Nephron progenitor cell (in vitro differentiated cells): ENCODE data around the gene MYO3B.

Experiments used
- DNase-seq: peaks from one replicate; pipeline ENCODE4 v3.0.0; 2021
- H3K27ac Mint-ChIP-seq: 2 replicates; pipeline ENCODE4 v1.8.0; 2021; ENCODE audit warnings: mild to moderate bottlenecking, moderate library complexity, mixed read lengths
- H3K27me3 Mint-ChIP-seq: 2 replicates; pipeline ENCODE4 v1.8.0; 2021; ENCODE audit warnings: mild to moderate bottlenecking, low read depth, mixed read lengths; ENCODE audit not compliant: poor library complexity
- H3K36me3 Mint-ChIP-seq: 2 replicates; pipeline ENCODE4 v1.8.0; 2021; ENCODE audit warnings: low read depth, mixed read lengths
- H3K4me1 Mint-ChIP-seq: 2 replicates; pipeline ENCODE4 v1.8.0; 2021; ENCODE audit warnings: mixed read lengths
- H3K4me3 Mint-ChIP-seq: 2 replicates; pipeline ENCODE4 v1.8.0; 2021; ENCODE audit warnings: mild to moderate bottlenecking, moderate library complexity, mixed read lengths
- H3K9me3 Mint-ChIP-seq: 2 replicates; pipeline ENCODE4 v1.8.0; 2021; ENCODE audit warnings: mild to moderate bottlenecking, moderate library complexity, mixed read lengths
- TF ChIP-seq, protein P1 (sequence below): fragments of 200-600 bp; sonication (generic); IDR thresholded peaks from 2 replicates; pipeline ENCODE4 v1.5.0; 2021; ENCODE audit warnings: antibody characterized with exemption

The MYO3B gene

DNA sequence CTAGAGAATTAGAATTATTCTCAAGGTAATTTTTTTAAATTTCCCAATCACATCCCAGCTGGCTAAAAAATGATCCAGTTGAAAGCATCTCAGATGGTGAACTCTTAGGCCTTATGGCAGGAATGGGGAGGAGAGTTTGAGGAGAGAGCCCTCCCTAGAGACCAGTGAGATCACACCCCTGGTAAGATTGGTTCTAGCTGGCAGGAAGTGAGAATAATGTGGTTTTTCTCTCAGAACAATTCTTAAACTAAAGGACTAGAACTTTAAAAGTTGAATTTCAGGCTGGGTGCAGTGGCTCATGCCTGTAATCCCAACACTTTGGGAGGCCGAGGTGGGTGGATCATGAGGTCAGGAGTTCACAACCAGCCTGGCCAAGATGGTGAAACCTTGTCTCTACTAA is 120.2 kb downstream of the MYO3B start:
- H3K4me1 Mint-ChIP-seq = peaks cover 5% of the 10 kb centered on the region
- H3K4me3 Mint-ChIP-seq = no peak overlapping the region
- peaks cover 3% of the 10 kb centered on the region for H3K27me3 Mint-ChIP-seq
- peaks cover 6% of the 10 kb centered on the region for H3K9me3 Mint-ChIP-seq
- DNase-seq = no peak
- TF ChIP-seq, protein P1, sequence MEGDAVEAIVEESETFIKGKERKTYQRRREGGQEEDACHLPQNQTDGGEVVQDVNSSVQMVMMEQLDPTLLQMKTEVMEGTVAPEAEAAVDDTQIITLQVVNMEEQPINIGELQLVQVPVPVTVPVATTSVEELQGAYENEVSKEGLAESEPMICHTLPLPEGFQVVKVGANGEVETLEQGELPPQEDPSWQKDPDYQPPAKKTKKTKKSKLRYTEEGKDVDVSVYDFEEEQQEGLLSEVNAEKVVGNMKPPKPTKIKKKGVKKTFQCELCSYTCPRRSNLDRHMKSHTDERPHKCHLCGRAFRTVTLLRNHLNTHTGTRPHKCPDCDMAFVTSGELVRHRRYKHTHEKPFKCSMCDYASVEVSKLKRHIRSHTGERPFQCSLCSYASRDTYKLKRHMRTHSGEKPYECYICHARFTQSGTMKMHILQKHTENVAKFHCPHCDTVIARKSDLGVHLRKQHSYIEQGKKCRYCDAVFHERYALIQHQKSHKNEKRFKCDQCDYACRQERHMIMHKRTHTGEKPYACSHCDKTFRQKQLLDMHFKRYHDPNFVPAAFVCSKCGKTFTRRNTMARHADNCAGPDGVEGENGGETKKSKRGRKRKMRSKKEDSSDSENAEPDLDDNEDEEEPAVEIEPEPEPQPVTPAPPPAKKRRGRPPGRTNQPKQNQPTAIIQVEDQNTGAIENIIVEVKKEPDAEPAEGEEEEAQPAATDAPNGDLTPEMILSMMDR = no peak
- no peaks in the 10 kb centered on the region for H3K36me3 Mint-ChIP-seq
- H3K27ac Mint-ChIP-seq = no peak overlapping the region

DNA sequence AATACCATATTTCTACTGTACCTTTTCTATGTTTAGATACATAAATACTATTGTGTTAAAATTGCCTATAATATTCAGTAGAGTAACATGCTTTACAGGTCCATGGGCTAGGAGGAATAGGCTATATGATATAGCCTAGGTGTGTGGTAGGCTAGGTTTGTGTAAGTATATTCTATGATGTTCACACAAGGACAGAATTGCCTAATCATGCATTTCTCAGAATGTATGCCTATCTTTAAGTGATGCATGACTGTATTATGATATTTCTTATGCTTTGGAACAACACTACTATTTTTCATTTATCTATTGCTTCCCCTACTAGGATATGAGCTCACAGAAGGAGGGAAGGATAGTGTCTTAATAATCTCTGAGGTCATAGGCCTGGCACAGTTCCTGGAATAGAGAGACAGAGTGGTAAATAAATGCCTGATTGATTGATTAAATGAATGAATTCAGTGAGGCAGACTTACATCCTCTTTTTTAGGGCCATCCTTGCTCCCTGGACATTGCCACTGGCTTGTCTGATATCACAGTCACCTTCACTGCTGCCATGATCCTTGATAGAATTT is 121.0 kb downstream of the MYO3B start:
- H3K27ac Mint-ChIP-seq = no peak overlapping the region
- H3K4me1 Mint-ChIP-seq = peaks cover 5% of the 10 kb centered on the region
- peaks cover 3% of the 10 kb centered on the region for H3K27me3 Mint-ChIP-seq
- H3K4me3 Mint-ChIP-seq = no peak overlapping the region
- peaks cover 6% of the 10 kb centered on the region for H3K9me3 Mint-ChIP-seq
- no peak for DNase-seq
- no peaks in the 10 kb centered on the region for H3K36me3 Mint-ChIP-seq
- TF ChIP-seq, protein P1 = no peak

DNA sequence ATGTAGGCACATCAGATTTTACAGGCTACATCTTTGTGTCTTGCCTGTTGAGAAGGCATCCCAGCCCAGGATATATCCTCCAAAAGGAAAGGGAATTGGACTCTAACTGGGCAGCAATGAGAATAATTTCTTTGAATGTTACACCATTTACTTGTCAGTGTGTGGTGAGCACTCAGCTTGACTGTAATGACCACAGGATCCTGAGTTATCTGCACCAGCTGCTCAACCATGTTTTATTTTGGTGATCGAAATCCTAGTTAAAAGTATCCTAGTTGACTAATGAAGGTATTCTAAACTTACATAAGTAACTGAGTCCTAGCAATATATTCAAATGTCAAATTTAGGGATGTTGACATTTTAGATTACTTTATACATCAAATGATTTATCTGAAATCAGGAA is 123.0 kb downstream of the MYO3B start:
- TF ChIP-seq, protein P1 = no peak
- H3K27ac Mint-ChIP-seq = no peak overlapping the region
- H3K4me3 Mint-ChIP-seq = no peak overlapping the region
- no peaks in the 10 kb centered on the region for H3K36me3 Mint-ChIP-seq
- peaks cover 4% of the 10 kb centered on the region for H3K9me3 Mint-ChIP-seq
- DNase-seq = no peak
- H3K27me3 Mint-ChIP-seq = peaks cover 3% of the 10 kb centered on the region
- peaks cover 5% of the 10 kb centered on the region for H3K4me1 Mint-ChIP-seq

DNA sequence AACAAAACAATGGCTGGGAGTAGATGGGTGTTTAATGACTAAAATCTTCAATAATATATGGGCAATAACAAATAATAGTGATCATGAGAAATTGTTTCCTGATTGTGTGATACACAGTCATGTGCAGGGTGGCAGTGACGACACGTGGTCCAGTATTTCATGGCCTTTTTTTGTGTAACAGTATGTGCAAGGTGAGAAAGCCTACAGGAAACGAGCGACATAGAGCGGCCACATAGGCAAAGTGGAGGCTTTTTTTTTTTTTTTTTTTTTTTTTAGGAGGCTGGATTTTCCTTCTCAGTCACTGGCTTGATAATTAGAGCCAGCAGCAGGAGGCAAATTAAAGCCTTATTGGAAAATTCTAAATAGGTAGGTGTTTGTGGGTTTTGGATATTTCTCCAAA is 123.7 kb downstream of the MYO3B start:
- Mint-ChIP-seq H3K4me3 (no peak overlapping the region), H3K27ac (no peak overlapping the region), H3K27me3 (peaks cover 3% of the 10 kb centered on the region), H3K36me3 (no peaks in the 10 kb centered on the region), H3K9me3 (no peaks in the 10 kb centered on the region), H3K4me1 (peaks cover 11% of the 10 kb centered on the region)
- no peak for DNase-seq
- TF ChIP-seq, protein P1 = no peak

DNA sequence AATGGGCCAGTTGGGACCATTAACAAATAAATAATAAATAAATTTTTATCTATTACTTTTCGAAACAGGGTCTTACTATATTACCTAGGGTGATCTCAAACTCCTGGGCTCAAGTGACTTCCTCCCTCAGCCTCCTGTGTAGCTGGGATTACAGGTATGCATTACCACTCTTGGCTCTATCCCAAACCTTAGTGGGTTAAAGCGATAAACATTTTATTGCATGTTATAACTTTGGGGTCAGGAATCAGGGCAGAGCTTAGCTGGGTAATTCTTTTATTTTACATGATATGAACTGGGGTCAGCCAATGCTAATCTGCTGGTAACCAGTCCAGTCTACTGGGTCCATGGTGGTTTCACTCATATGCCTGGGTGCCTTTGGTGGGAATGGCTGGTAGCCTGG is 127.8 kb downstream of the MYO3B start:
- Mint-ChIP-seq H3K9me3 (no peaks in the 10 kb centered on the region), H3K27me3 (no peaks in the 10 kb centered on the region), H3K4me3 (no peak overlapping the region), H3K4me1 (peaks cover 41% of the 10 kb centered on the region), H3K36me3 (no peaks in the 10 kb centered on the region), H3K27ac (no peak overlapping the region)
- TF ChIP-seq, protein P1 = no peak
- DNase-seq = no peak

DNA sequence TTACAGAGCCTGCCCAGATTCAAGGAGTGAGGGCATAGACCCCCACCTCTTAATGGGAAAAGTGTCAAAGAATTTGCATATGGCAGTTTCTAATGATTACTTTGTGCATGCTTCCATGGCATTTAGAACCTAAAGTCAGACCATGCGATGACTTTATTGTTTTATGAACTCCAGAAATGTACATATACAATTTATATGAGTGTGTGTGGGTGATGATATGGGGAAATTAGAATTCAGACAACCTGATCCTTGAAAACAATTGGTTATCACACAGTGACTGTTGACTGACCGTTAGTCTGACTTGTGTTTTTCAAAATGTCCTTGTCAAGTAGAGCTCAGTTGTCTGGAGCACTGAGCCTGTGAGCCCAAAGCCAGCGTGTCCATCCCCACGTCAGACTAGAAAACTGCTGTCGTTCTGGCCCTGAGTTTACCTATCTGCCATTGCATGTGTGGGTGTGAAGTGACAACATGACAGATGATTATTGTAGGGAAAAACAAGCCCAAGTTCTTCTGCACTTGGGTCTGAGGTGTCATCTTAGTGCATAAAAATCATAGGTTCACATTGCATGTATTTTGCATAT is 128.4 kb downstream of the MYO3B start:
- Mint-ChIP-seq H3K27ac (no peak overlapping the region), H3K27me3 (no peaks in the 10 kb centered on the region), H3K4me1 (peaks cover 47% of the 10 kb centered on the region), H3K4me3 (no peak overlapping the region), H3K9me3 (no peaks in the 10 kb centered on the region), H3K36me3 (no peaks in the 10 kb centered on the region)
- no peak for DNase-seq
- TF ChIP-seq, protein P1 = no peak
